ACC112 (cell line): ENCODE results near the gene TOGARAM2.

Source experiments
- H2AFZ ChIP-seq: fragments of 200-600 bp; sonication (generic); one replicate; pipeline ENCODE4 v1.6.0; 2017; ENCODE audit warnings: antibody characterized with exemption, low read length; ENCODE audit not compliant: unreplicated experiment
- H3K27ac ChIP-seq: fragments of 200-600 bp; sonication (generic); 2 replicates; pipeline ENCODE4 v1.5.1; 2014; ENCODE audit warnings: low read depth, mild to moderate bottlenecking, antibody characterized with exemption, low read length, moderate library complexity
- H3K27me3 ChIP-seq: fragments of 200-600 bp; sonication (generic); 2 replicates; pipeline ENCODE4 v1.6.1; 2014; ENCODE audit warnings: mild to moderate bottlenecking, antibody characterized with exemption, low read length, moderate library complexity, mixed read lengths; ENCODE audit not compliant: insufficient read depth
- H3K36me3 ChIP-seq: fragments of 200-600 bp; sonication (generic); 2 replicates; pipeline ENCODE4 v1.6.1; 2016; ENCODE audit warnings: mild to moderate bottlenecking, antibody characterized with exemption, low read length, moderate library complexity, mixed read lengths; ENCODE audit not compliant: insufficient read depth
- H3K4me1 ChIP-seq: fragments of 200-600 bp; sonication (generic); one replicate; pipeline ENCODE4 v1.6.1; 2016; ENCODE audit warnings: low read length, mixed read lengths; ENCODE audit not compliant: insufficient read depth, unreplicated experiment, control insufficient read depth
- H3K4me3 ChIP-seq: fragments of 200-600 bp; sonication (generic); 2 replicates; pipeline ENCODE4 v1.5.1; 2014; ENCODE audit warnings: mild to moderate bottlenecking, low read depth, low read length
- H3K79me2 ChIP-seq: fragments of 200-600 bp; sonication (generic); one replicate; pipeline ENCODE4 v1.6.0; 2016; ENCODE audit warnings: low read length; ENCODE audit not compliant: control insufficient read depth, unreplicated experiment, insufficient read depth

Gene TOGARAM2

GRCh38 chr2:28990445-28990844 lies 9.3 kb downstream of the TOGARAM2 start:
- Histone ChIP-seq H3K79me2 (no peaks in the 10 kb centered on the region), H3K27ac (no peak overlapping the region), H3K27me3 (no peaks in the 10 kb centered on the region), H3K4me3 (no peak overlapping the region), H3K4me1 (no peaks in the 10 kb centered on the region), H3K36me3 (no peaks in the 10 kb centered on the region), H2AFZ (no peak overlapping the region)

DNA sequence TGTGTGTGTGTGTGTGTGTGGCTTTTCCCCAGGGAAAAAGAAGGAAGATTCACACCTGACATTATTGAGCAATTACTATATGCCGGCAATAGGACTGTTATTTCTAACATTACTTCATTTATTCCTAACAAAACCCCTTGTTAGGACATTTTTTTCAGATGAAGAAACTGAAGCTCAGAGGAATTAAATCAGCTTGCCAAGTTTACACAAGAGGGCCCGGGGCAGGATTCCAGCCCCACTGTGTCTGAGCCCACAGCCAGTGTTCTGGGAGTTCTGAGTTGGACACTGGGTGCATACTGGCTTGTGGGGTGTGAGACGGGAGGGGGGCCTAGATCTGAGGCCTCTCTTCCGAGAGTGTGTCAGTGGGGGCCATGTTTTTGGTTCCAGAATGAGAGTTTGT lies 9.9 kb downstream of the TOGARAM2 start:
- Histone ChIP-seq H3K4me1 (no peaks in the 10 kb centered on the region), H3K27me3 (no peaks in the 10 kb centered on the region), H3K79me2 (no peaks in the 10 kb centered on the region), H2AFZ (no peak overlapping the region), H3K4me3 (no peak overlapping the region), H3K27ac (no peak overlapping the region), H3K36me3 (no peaks in the 10 kb centered on the region)

DNA sequence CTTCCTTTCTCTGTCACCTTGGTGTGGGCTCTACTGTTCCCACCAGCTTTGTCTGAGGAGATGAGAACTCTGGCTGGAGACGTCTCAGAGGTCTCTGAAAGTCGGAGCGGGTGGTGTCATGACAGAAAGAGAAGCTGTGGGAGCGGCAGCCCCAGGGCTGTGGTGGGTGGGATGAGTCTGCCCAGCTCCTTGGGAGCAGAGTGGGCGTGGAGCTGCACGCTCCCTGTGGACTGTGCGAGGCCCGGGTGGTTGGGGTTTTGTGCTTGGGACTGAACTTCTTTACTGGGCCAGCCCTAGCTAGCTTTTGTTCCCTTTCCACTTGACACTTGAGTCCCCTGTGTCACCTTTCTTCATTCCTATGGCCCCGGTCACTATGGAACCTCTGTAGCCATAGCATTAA lies 10.4 kb downstream of the TOGARAM2 start:
- no peak overlapping the region for H3K27ac ChIP-seq
- no peaks in the 10 kb centered on the region for H3K36me3 ChIP-seq
- no peaks in the 10 kb centered on the region for H3K27me3 ChIP-seq
- no peak overlapping the region for H3K4me3 ChIP-seq
- no peak overlapping the region for H2AFZ ChIP-seq
- no peaks in the 10 kb centered on the region for H3K79me2 ChIP-seq
- H3K4me1 ChIP-seq = no peaks in the 10 kb centered on the region

DNA sequence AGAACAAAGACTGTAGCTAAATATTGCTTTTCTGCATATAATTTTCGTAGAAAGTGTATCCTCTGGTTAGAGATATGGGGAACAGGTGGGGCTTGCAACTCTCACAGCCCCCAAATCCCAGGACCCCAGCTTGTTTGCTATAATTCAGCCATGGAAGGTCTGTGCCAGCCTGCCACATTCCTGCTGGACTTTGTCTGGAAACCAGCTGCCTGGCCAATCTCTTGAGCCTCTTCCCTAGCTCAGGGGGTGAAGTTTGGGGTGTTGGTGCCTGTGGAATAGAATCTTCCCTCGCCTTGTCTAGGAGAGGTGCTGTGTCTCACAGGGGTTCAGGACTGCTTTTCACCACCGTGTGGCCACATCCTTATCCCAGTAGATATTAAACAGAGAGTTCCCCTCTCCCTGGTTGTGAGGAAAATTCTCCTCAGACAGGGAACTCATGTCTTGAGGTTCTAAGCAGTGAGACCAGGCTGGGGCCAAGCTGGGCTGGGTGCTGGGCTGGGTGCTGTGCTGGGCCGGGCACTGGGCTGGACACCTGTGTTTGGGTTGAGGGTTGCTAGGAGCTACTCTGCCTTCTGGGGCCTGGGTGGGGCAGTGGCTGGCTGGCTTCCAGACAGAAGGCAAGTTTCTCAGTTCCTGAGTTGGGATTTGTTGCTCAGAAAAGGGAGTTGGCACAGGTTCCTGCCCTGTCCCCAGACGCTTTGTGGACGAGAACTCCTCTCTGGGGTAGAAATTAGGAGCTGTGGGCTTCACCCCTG lies 12.3 kb downstream of the TOGARAM2 start:
- no peaks in the 10 kb centered on the region for H3K36me3 ChIP-seq
- H3K27me3 ChIP-seq = no peaks in the 10 kb centered on the region
- H3K27ac ChIP-seq = no peak overlapping the region
- no peak overlapping the region for H2AFZ ChIP-seq
- H3K79me2 ChIP-seq = no peaks in the 10 kb centered on the region
- no peaks in the 10 kb centered on the region for H3K4me1 ChIP-seq
- no peak overlapping the region for H3K4me3 ChIP-seq

GRCh38 chr2:28994074-28994473 lies 13.0 kb downstream of the TOGARAM2 start:
- Histone ChIP-seq H2AFZ (no peak overlapping the region), H3K79me2 (no peaks in the 10 kb centered on the region), H3K27ac (no peak overlapping the region), H3K4me3 (no peak overlapping the region), H3K36me3 (no peaks in the 10 kb centered on the region), H3K27me3 (no peaks in the 10 kb centered on the region), H3K4me1 (no peaks in the 10 kb centered on the region)

DNA sequence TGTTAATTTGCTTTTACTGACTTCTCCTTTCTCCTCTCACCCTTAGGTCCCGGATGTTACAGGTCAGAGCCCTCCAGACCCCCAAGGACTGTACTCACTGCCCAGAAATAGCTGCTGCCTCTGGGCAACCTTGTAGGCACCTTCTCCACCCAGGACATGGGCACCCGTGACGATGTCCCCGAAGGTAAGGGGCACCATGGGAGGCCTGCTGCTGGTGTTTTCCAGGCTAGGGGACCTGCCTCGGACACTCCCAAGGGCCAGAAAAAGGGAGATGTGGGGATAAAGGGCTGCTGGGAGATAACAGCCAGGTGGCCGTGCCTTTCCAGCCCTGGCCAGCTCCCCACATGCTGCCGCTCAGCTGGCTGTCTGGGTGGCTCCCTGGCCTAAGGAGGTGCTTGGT lies 13.6 kb downstream of the TOGARAM2 start:
- Histone ChIP-seq H3K27me3 (no peaks in the 10 kb centered on the region), H3K4me1 (no peaks in the 10 kb centered on the region), H3K79me2 (no peaks in the 10 kb centered on the region), H3K27ac (no peak overlapping the region), H2AFZ (no peak overlapping the region), H3K4me3 (no peak overlapping the region), H3K36me3 (no peaks in the 10 kb centered on the region)

DNA sequence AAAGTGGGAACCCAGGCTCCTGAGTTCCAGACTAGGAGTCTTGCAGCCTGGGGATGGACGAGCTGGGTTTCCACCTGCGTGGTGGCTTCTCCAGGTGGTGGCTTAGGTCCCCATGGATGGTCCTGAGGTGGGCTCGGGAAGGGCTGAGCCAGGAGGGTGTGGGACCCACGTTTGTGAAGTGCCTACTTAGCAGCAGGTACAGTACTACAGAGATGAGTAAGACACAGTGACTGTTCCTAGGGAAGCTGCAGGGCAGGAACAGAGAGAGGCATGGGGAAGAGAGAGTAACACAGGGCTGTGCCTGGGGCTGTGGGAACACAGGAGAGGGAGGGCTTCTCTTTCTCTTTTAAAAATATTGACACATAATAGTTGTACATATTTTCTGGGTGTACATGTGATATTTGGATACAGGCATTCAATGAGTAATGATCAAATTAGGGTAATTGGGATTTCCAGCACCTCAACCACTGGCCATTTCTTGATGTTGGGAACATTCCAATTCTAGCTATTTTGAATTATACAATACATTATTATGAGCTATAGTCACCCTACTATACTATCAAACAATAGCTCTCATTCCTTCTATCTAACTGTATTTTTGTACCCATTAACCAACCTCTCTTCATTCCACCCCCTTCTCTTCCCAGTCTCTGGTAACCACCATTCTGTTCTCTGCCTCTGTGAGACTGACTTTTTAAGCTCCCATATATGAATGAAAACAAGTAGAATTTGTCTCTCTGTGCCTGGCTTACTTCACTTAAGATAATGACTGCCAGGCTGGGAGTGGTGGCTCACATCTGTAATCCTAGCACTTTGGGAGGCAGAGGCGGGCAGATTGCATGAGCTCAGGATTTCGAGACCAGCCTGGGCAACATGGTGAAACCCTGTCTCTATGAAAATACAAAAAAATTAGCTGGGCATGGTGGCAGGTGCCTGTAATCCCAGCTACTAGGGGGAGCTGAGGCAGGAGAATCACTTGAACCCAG lies 15.0 kb downstream of the TOGARAM2 start:
- Histone ChIP-seq H2AFZ (no peak overlapping the region), H3K79me2 (no peaks in the 10 kb centered on the region), H3K36me3 (no peaks in the 10 kb centered on the region), H3K27me3 (no peaks in the 10 kb centered on the region), H3K4me3 (no peak overlapping the region), H3K27ac (no peak overlapping the region), H3K4me1 (no peaks in the 10 kb centered on the region)

GRCh38 chr2:28997237-28997846 lies 16.2 kb downstream of the TOGARAM2 start:
- H3K4me3 ChIP-seq = no peak overlapping the region
- no peaks in the 10 kb centered on the region for H3K79me2 ChIP-seq
- H3K27ac ChIP-seq = no peak overlapping the region
- no peak overlapping the region for H2AFZ ChIP-seq
- no peaks in the 10 kb centered on the region for H3K4me1 ChIP-seq
- no peaks in the 10 kb centered on the region for H3K36me3 ChIP-seq
- H3K27me3 ChIP-seq = no peaks in the 10 kb centered on the region

- no peak overlapping the region for H2AFZ ChIP-seq
- no peaks in the 10 kb centered on the region for H3K36me3 ChIP-seq
- no peaks in the 10 kb centered on the region for H3K27me3 ChIP-seq
- no peaks in the 10 kb centered on the region for H3K79me2 ChIP-seq
- no peaks in the 10 kb centered on the region for H3K4me1 ChIP-seq
- H3K27ac ChIP-seq = no peak overlapping the region
- no peak overlapping the region for H3K4me3 ChIP-seq
These were observed 17.0 kb downstream of the TOGARAM2 start for GRCh38 chr2:28997847-28998735.

- Histone ChIP-seq H3K79me2 (no peaks in the 10 kb centered on the region), H3K27ac (no peak overlapping the region), H3K4me3 (no peak overlapping the region), H3K27me3 (no peaks in the 10 kb centered on the region), H2AFZ (no peak overlapping the region), H3K4me1 (no peaks in the 10 kb centered on the region), H3K36me3 (no peaks in the 10 kb centered on the region)
These were observed 19.4 kb downstream of the TOGARAM2 start for GRCh38 chr2:29000481-29000880.
